Upper lobe of right lung (tissue), 1 donor: Measurements from ENCODE around the gene C1QTNF3. TPM values are rescaled to one million over a fixed set of nuclear protein-coding genes. Genes with fewer than 3 reads are reported as not detected.
A peak's percentile ranks its signal among the peaks of the same experiment; 100 is the strongest.
"Not testable (repeated sequence)": the region's sequence is repeated elsewhere in the genome, so short reads cannot be mapped to it uniquely, and the experiment has no call there.

ENCODE experiments used
- ATAC-seq: fragments of 200-7000 bp; cut with Tn5 transposase; one replicate; pipeline ENCODE4 v1.9.1; 2020; ENCODE audit warnings: mild to moderate bottlenecking, moderate library complexity
- DNase-seq: peaks from one replicate; pipeline ENCODE4 v3.0.0-alpha.2; 2020
- H3K27ac ChIP-seq: fragments of 200-600 bp; one replicate; pipeline ENCODE4 v1.8.0; 2022
- H3K27me3 ChIP-seq: fragments of 200-600 bp; one replicate; pipeline ENCODE4 v1.8.0; 2022; ENCODE audit warnings: mild to moderate bottlenecking
- H3K36me3 ChIP-seq: fragments of 200-600 bp; one replicate; pipeline ENCODE4 v1.8.0; 2022
- H3K4me1 ChIP-seq: fragments of 200-600 bp; one replicate; pipeline ENCODE4 v1.8.0; 2022
- H3K4me3 ChIP-seq: fragments of 200-600 bp; one replicate; pipeline ENCODE4 v1.8.0; 2022; ENCODE audit warnings: mild to moderate bottlenecking
- H3K9me3 ChIP-seq: fragments of 200-600 bp; one replicate; pipeline ENCODE4 v1.8.0; 2022
- intact Hi-C: fragments of 100-400 bp; cut with DNase I; formaldehyde crosslinking; loops from one replicate; pipeline ENCODE4 v1.11.0; 2022
- long read RNA-seq: library from polyadenylated mRNA; unstranded; transcript quantifications from one replicate; pipeline ENCODE4 v2.0.0, GENCODE V29; 2021
- total RNA-seq: library from RNA; stranded (reverse); fragmentation: NEBNext Ultra II Directional; extraction: Animal tissue kit (Norgen Biotek cat#: 25700); gene quantifications from one replicate; pipeline ENCODE4 v1.2.1, GENCODE V29; 2021
- TF ChIP-seq, protein P1 (sequence below): fragments of 200-600 bp; IDR thresholded peaks from one replicate; pipeline ENCODE4 v1.8.0; 2022; ENCODE audit warnings: antibody characterized with exemption
- donor health status: DM: no; HTN: yes; CAD: no; lungs with severe emphysema.

C1QTNF3 gene
- 4.5 TPM for total RNA-seq
- long read RNA-seq, partial matches to known transcripts, result 0 of 3 reads
- long read RNA-seq, other reads (novel, unspliced or antisense), result 0 of 3 reads

- Histone ChIP-seq H3K27me3 (no peaks in the 10 kb centered on the region), H3K27ac (no peak within 1 kb of the TSS), H3K4me3 (no peak within 1 kb of the TSS), H3K36me3 (no peaks in the 10 kb centered on the region), H3K4me1 (peaks cover 15% of the 10 kb centered on the region), H3K9me3 (no peaks in the 10 kb centered on the region)
- intact Hi-C loops, result no loop called here
- TF ChIP-seq, protein P1, sequence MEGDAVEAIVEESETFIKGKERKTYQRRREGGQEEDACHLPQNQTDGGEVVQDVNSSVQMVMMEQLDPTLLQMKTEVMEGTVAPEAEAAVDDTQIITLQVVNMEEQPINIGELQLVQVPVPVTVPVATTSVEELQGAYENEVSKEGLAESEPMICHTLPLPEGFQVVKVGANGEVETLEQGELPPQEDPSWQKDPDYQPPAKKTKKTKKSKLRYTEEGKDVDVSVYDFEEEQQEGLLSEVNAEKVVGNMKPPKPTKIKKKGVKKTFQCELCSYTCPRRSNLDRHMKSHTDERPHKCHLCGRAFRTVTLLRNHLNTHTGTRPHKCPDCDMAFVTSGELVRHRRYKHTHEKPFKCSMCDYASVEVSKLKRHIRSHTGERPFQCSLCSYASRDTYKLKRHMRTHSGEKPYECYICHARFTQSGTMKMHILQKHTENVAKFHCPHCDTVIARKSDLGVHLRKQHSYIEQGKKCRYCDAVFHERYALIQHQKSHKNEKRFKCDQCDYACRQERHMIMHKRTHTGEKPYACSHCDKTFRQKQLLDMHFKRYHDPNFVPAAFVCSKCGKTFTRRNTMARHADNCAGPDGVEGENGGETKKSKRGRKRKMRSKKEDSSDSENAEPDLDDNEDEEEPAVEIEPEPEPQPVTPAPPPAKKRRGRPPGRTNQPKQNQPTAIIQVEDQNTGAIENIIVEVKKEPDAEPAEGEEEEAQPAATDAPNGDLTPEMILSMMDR, result no peak
- ATAC-seq (peak; percentile 51), DNase-seq (no peak)
Measured at GRCh38 chr5:34043099-34043876, at the start of gene C1QTNF3. TSS of gene C1QTNF3 (minus strand) at chr5:34043213. CDS start at chr5:34043125, 88 bp downstream.

- DNase-seq, intact Hi-C loops, H3K9me3 ChIP-seq, H3K36me3 ChIP-seq, ATAC-seq, H3K27me3 ChIP-seq, H3K4me3 ChIP-seq, H3K27ac ChIP-seq, H3K4me1 ChIP-seq: not testable (repeated sequence)
Measured at GRCh38 chr5:34091039-34091438, 48.0 kb upstream of the C1QTNF3 start.

GRCh38 chr5:34089802-34090201 lies 46.8 kb upstream of the C1QTNF3 start:
- intact Hi-C loops, H3K4me1 ChIP-seq, ATAC-seq, H3K27me3 ChIP-seq, H3K9me3 ChIP-seq, H3K4me3 ChIP-seq, H3K27ac ChIP-seq, DNase-seq, H3K36me3 ChIP-seq: not testable (repeated sequence)

DNA sequence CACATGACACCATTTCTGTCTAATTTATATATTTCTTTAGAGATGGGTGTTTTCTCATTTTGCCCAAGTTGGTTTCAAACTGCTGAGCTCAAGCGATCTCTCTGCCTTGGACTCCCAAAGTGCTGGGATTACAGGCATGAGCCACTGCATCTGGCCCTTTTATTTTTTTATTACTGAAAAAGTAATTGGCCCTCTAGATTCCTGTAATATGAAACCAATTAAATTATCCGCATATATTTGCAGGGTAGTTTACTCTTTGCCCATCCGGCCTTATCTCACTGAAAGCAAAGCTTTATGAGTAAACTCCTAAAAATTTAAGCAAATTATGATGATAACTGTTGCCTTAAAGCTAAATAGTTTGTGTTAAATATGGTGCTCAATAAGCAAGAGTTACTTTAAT lies 44.7 kb upstream of the C1QTNF3 start:
- ATAC-seq, H3K4me1 ChIP-seq, H3K27ac ChIP-seq, H3K4me3 ChIP-seq, H3K27me3 ChIP-seq, H3K9me3 ChIP-seq, intact Hi-C loops, H3K36me3 ChIP-seq, DNase-seq: not testable (repeated sequence)

DNA sequence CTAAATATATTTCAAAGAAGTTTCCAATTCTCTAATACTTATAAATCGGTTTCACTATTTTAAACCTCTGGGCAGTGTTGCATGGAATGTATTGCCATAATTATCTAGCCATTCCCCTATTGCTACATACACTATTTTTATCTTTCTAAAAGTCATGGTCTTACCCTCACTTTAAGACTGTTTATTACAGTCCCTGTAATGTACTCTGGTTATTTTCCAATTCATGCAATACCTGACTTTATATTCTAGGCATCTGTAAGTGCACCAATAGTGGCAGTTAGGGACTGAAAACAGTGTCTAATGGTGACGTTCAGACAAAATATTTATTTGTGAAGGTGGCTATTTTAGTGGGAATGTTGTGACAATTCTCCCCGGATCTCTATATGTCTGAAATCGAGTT lies 40.9 kb upstream of the C1QTNF3 start:
- DNase-seq, H3K27ac ChIP-seq, H3K27me3 ChIP-seq, H3K4me3 ChIP-seq, H3K4me1 ChIP-seq, H3K9me3 ChIP-seq, H3K36me3 ChIP-seq, intact Hi-C loops, ATAC-seq: not testable (repeated sequence)

DNA sequence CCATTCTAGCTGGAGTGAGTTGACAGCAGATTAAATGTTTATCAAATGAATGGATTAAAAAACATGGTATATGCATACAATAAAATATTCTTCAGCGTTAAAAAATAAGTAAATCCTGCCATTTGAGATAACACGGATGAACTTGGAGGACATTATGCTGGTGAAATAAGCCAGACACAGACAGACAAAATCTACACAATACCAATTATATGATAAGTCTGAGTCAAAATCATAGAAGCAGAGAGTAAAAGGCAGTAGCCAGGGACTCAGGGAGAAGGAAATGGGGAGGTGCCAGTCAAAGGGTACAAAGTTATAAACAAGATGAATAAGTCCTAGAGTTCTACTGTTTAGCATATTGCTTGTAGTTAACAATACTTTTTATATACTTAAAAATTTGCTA lies 36.5 kb upstream of the C1QTNF3 start:
- H3K9me3 ChIP-seq, DNase-seq, intact Hi-C loops, H3K27me3 ChIP-seq, H3K36me3 ChIP-seq, H3K27ac ChIP-seq, ATAC-seq, H3K4me3 ChIP-seq, H3K4me1 ChIP-seq: not testable (repeated sequence)

DNA sequence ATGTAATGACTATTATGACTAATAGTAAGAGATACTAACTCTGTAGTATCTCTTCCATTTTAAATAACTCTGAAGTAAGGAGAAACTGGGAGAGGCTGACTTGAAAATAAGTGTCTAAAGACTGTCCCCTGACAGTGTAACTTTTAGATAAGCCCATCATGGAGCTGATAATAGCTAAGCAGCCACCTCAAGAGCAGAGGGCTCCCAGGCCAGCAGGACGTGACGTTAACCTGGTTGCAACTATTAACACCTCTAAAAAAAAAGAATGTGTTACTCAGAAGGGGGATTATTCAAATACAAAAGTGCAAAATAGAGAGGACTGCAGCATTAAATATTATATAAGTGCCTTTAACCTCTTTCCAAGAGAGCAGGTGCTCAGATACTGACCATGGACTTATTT lies 34.6 kb upstream of the C1QTNF3 start:
- not testable (repeated sequence) for ATAC-seq, DNase-seq

DNA sequence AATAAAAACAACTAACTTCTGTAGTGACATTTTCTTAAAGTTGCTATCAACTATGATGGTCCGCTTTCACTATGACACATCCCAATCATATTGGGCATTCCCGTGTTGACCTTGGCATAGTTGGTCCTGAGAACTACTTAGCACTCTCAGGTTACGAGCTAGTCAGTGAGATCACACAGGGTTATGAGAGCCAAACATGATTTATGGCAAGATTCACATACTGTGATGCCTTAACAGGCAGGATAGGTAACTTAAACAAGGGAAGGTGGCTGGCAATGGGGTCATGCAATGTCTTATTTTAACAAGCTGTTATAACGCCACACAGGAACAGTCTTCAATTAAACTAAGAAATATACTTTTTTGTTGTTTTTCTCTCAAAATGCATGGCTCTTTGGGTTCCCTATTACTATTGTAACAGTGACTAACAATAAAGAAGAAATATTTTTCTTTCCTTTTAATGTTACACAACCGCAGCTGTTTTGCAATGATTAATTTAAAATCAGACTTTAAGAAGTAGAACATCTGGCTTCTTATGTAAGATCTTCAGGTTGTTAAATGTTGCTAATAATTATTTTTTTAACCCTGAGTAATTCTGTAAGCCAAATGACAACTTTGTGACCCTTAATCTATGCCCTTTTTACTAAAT lies 33.8 kb upstream of the C1QTNF3 start:
- H3K36me3 ChIP-seq, H3K4me1 ChIP-seq, H3K27ac ChIP-seq, DNase-seq, H3K27me3 ChIP-seq, intact Hi-C loops, H3K4me3 ChIP-seq, ATAC-seq, H3K9me3 ChIP-seq: not testable (repeated sequence)

More for the DNA sequence above, 34.6 kb upstream of the C1QTNF3 start:
- H3K27me3 ChIP-seq, H3K9me3 ChIP-seq, H3K4me3 ChIP-seq, H3K36me3 ChIP-seq, intact Hi-C loops, H3K27ac ChIP-seq, H3K4me1 ChIP-seq: not testable (repeated sequence)

- H3K4me1 ChIP-seq, ATAC-seq, intact Hi-C loops, H3K4me3 ChIP-seq, H3K36me3 ChIP-seq, H3K9me3 ChIP-seq, H3K27ac ChIP-seq, DNase-seq, H3K27me3 ChIP-seq: not testable (repeated sequence)
Measured at GRCh38 chr5:34074472-34074871, 31.5 kb upstream of the C1QTNF3 start.

DNA sequence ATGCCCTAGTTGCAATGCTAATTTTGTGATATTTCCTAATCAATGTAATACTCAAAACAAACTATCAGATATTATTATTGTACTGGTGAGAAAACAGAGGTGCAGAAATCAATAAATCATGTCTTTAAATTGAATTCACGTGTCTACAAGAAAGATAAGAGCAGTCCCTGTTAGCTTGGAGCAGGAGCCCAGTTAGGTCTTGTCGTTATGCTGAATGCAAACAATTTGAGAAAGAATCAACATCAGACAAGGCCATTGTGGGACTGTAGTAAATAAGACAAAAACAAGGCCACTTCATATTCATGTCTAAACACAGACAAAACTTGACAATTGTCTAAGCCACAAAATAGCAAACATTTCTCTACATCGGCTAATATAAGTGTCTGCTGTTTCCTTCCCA lies 31.1 kb upstream of the C1QTNF3 start:
- H3K27me3 ChIP-seq, H3K36me3 ChIP-seq, H3K27ac ChIP-seq, H3K4me1 ChIP-seq, intact Hi-C loops, H3K4me3 ChIP-seq, ATAC-seq, DNase-seq, H3K9me3 ChIP-seq: not testable (repeated sequence)

DNA sequence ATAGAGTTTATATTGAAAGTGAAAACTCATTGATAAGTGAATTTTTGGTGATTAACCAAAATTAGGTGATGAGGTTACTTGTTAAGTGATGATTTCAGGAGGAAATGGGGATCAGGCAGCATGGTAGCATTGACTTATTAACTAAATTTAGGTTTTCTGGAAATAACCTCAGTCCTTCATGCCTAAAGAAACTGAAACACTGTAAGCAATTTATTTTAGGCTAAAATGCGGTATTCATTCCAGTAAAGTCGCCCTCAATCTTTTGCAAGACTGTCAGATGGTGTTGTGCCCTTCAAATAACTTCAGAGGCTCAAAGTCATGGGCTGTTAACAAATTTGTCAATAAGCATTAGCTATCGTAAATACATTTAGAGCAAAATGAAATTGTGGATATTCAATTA lies 27.6 kb upstream of the C1QTNF3 start:
- H3K9me3 ChIP-seq, ATAC-seq, H3K27me3 ChIP-seq, H3K36me3 ChIP-seq, DNase-seq, H3K4me3 ChIP-seq, intact Hi-C loops, H3K4me1 ChIP-seq, H3K27ac ChIP-seq: not testable (repeated sequence)
